ENCODE data around the gene ATG16L2. TPM values are rescaled to one million over a fixed set of nuclear protein-coding genes. Genes with fewer than 3 reads are reported as not detected.

The ATG16L2 gene
- total and polyA plus RNA-seq, 9 of the 15 experiments (the other 6 are each of a cell fraction or from before 2014, with no cell fraction given): 0.18 to 11.2 (median 6.2) TPM

DNA sequence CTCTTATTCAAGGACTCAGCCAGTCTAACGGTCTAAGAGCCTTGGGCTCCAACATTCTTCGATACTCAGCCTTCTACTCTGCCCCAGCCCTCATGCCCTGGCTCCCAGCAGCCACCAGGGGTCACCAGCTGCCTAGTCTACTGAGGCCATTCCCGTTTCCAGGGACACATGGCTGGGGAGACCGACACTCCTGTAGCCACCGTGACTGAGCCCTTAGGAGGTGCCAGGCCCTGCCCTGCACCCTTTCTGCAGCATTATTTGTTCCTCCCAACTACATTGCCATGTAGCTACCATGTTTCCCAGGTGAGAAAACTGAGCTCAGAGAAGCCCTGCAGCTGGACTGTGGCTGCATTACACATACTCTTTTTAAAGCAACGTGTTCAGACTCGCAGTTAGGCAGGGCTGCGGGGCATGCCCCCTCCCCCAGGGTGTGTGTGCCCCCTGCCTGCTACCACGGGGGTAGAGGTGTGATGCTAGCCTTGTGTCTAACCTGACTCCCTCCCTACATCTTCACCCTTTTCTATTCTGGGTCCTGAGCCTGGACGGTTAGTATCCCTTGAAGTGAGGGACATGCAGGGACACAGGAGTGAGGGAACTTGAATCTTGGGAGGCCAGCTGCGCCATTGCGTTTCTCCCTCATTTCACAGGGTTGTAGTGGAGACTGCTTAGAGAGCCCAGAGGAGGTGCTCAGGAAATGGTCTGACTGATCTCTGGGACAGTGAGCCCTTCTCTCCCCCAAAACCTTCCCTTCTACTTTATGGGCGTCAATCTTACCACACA, 17.5 kb downstream of the ATG16L2 start (continued):
- TF ChIP-seq, protein P1, sequence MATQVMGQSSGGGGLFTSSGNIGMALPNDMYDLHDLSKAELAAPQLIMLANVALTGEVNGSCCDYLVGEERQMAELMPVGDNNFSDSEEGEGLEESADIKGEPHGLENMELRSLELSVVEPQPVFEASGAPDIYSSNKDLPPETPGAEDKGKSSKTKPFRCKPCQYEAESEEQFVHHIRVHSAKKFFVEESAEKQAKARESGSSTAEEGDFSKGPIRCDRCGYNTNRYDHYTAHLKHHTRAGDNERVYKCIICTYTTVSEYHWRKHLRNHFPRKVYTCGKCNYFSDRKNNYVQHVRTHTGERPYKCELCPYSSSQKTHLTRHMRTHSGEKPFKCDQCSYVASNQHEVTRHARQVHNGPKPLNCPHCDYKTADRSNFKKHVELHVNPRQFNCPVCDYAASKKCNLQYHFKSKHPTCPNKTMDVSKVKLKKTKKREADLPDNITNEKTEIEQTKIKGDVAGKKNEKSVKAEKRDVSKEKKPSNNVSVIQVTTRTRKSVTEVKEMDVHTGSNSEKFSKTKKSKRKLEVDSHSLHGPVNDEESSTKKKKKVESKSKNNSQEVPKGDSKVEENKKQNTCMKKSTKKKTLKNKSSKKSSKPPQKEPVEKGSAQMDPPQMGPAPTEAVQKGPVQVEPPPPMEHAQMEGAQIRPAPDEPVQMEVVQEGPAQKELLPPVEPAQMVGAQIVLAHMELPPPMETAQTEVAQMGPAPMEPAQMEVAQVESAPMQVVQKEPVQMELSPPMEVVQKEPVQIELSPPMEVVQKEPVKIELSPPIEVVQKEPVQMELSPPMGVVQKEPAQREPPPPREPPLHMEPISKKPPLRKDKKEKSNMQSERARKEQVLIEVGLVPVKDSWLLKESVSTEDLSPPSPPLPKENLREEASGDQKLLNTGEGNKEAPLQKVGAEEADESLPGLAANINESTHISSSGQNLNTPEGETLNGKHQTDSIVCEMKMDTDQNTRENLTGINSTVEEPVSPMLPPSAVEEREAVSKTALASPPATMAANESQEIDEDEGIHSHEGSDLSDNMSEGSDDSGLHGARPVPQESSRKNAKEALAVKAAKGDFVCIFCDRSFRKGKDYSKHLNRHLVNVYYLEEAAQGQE (IDR thresholded peaks at IDR 0.05; ENCODE audit: borderline replicate concordance): peak; percentile 93
- TF ChIP-seq, protein P1 (CRISPR knock-in tag; IDR thresholded peaks at IDR 0.05; ENCODE audit: low read depth): no peak
- TF ChIP-seq MAFF (IDR thresholded peaks at IDR 0.05; ENCODE audit: low read length): no peak
- TF ChIP-seq, protein P2, sequence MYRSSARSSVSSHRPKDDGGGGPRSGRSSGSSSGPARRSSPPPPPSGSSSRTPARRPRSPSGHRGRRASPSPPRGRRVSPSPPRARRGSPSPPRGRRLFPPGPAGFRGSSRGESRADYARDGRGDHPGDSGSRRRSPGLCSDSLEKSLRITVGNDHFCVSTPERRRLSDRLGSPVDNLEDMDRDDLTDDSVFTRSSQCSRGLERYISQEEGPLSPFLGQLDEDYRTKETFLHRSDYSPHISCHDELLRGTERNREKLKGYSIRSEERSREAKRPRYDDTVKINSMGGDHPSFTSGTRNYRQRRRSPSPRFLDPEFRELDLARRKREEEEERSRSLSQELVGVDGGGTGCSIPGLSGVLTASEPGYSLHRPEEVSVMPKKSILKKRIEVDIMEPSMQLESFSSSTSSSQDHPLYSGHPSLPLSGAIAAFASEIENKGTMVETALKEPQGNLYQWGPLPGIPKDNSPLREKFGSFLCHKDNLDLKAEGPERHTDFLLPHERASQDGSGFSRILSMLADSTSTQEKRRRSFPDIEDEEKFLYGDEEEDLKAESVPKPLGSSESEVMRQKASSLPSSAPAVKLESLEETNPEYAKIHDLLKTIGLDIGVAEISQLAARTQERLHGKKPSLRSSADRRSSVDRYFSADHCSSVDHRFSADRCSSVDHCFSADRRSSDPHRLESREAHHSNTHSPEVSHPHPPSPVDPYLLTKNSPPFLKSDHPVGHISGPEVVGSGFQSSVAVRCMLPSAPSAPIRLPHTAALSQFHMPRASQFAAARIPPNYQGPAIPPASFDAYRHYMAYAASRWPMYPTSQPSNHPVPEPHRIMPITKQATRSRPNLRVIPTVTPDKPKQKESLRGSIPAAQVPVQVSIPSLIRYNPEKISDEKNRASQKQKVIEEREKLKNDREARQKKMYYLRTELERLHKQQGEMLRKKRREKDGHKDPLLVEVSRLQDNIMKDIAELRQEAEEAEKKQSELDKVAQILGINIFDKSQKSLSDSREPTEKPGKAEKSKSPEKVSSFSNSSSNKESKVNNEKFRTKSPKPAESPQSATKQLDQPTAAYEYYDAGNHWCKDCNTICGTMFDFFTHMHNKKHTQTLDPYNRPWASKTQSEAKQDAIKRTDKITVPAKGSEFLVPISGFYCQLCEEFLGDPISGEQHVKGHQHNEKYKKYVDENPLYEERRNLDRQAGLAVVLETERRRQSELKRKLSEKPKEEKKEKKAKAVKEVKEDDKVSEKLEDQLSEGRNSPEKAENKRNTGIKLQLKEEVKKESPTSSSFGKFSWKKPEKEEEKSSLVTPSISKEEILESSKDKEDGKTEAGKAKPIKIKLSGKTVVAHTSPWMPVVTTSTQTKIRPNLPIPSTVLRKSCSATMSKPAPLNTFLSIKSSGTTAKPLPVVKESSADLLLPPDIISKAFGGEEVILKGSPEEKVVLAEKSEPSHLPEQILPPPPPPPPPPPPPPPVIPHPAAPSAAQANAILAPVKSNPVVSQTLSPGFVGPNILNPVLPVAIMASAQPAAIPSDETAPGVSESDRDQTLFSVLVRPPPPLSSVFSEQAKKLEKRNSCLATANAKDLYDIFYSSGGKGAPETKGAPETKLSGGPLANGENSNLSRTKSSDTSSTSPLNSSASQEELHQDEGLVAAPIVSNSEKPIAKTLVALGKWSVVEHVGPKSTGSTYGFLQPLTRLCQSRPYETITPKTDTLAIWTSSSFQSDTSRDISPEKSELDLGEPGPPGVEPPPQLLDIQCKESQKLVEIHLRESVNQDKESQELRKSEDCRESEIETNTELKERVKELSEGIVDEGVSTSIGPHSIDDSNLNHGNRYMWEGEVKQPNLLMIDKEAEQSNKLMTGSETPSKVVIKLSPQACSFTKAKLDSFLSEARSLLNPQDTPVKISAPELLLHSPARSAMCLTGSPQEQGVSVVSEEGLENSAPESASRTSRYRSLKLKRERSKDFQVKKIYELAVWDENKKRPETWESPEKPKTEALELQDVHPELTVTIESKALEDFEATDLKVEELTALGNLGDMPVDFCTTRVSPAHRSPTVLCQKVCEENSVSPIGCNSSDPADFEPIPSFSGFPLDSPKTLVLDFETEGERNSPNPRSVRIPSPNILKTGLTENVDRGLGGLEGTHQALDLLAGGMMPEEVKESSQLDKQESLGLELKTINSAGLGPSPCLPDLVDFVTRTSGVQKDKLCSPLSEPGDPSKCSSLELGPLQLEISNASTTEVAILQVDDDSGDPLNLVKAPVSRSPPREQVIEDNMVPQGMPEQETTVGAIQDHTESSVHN (IDR thresholded peaks at IDR 0.05; ENCODE audit: borderline replicate concordance in 1 of 2, low read depth in 1 of 2): no peak
- TF ChIP-seq, protein P3, sequence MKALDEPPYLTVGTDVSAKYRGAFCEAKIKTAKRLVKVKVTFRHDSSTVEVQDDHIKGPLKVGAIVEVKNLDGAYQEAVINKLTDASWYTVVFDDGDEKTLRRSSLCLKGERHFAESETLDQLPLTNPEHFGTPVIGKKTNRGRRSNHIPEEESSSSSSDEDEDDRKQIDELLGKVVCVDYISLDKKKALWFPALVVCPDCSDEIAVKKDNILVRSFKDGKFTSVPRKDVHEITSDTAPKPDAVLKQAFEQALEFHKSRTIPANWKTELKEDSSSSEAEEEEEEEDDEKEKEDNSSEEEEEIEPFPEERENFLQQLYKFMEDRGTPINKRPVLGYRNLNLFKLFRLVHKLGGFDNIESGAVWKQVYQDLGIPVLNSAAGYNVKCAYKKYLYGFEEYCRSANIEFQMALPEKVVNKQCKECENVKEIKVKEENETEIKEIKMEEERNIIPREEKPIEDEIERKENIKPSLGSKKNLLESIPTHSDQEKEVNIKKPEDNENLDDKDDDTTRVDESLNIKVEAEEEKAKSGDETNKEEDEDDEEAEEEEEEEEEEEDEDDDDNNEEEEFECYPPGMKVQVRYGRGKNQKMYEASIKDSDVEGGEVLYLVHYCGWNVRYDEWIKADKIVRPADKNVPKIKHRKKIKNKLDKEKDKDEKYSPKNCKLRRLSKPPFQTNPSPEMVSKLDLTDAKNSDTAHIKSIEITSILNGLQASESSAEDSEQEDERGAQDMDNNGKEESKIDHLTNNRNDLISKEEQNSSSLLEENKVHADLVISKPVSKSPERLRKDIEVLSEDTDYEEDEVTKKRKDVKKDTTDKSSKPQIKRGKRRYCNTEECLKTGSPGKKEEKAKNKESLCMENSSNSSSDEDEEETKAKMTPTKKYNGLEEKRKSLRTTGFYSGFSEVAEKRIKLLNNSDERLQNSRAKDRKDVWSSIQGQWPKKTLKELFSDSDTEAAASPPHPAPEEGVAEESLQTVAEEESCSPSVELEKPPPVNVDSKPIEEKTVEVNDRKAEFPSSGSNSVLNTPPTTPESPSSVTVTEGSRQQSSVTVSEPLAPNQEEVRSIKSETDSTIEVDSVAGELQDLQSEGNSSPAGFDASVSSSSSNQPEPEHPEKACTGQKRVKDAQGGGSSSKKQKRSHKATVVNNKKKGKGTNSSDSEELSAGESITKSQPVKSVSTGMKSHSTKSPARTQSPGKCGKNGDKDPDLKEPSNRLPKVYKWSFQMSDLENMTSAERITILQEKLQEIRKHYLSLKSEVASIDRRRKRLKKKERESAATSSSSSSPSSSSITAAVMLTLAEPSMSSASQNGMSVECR (CRISPR knock-in tag; IDR thresholded peaks at IDR 0.05): no peak

Measured in K562 (cell line).